GM12878 (cell line): ENCODE measurements around the gene SGMS1. TPM values are rescaled to one million over a fixed set of nuclear protein-coding genes. Genes with fewer than 3 reads are reported as not detected.

Experiments used
- ATAC-seq: fragments of 200-7000 bp; cut with Tn5 transposase; 3 replicates; pipeline ENCODE4 v1.9.1; 2020; ENCODE audit warnings: mild to moderate bottlenecking, moderate library complexity
- BruUV-seq: library from RNA; stranded (reverse); fragments of 400-500 nt; replicated peaks from 2 replicates; lab custom pipeline; 2021; lab: Mats Ljungman, UMichigan
- CTCF ChIA-PET: fragments of 300-600 bp; sonication (Branson Sonifier 250); formaldehyde crosslinking; extraction: SDS; loops from one replicate; lab custom pipeline; 2021; ENCODE audit warnings: inconsistent platforms; lab: Yijun Ruan, JAX
- POLR2A ChIA-PET: fragments of 350-600 bp; formaldehyde crosslinking; extraction: SDS; loops from one replicate; lab custom pipeline; 2021; ENCODE audit warnings: inconsistent platforms; lab: Charles Lee
- RAD21 ChIA-PET: fragments of 300-600 bp; sonication (Branson Sonifier 250); formaldehyde crosslinking; loops from one replicate; lab custom pipeline; 2023; ENCODE audit warnings: antibody characterized with exemption; ENCODE audit not compliant: unreplicated experiment; lab: Charles Lee
- SMC1A ChIA-PET: fragments of 300-600 bp; sonication (Branson Sonifier 250); formaldehyde crosslinking; loops from one replicate; lab custom pipeline; 2023; ENCODE audit not compliant: unreplicated experiment, uncharacterized antibody; lab: Charles Lee
- DNase-seq: peaks from one replicate; pipeline ENCODE4 v3.0.0-alpha.2; 2011; ENCODE audit warnings: low read depth, low spot score
- FAIRE-seq: peaks from 3 replicates; lab custom pipeline; 2011; peaks lifted over from hg19 to GRCh38; lab: Jason Lieb, UNC
- H2AFZ ChIP-seq: 2 replicates; pipeline ENCODE4 v1.6.0; 2011; ENCODE audit warnings: low read depth, low read length, control low read depth; ENCODE audit not compliant: control insufficient read depth
- H3K27ac ChIP-seq: 2 replicates; pipeline ENCODE4 v1.5.1; 2011; ENCODE audit warnings: control low read depth; ENCODE audit not compliant: control insufficient read depth, insufficient read depth
- H3K27me3 ChIP-seq, 2 experiments: replicated peaks in 1 of 2; 2 replicates each; pipeline versions ENCODE4 v1.6.0 to v1.6.1; 2011; ENCODE audit warnings: low read length in 1 of 2; ENCODE audit not compliant: control insufficient read depth in 2 of 2, insufficient read depth in 2 of 2
- H3K36me3 ChIP-seq, 2 experiments: 2 replicates each; pipeline ENCODE4 v1.5.1; 2011; ENCODE audit warnings: low read length in 1 of 2; ENCODE audit not compliant: control insufficient read depth in 2 of 2, insufficient read depth in 2 of 2
- H3K4me1 ChIP-seq: 2 replicates; pipeline ENCODE4 v1.6.1; 2011; ENCODE audit warnings: mild to moderate bottlenecking, low read length, moderate library complexity, mixed read lengths; ENCODE audit not compliant: control insufficient read depth, insufficient read depth
- H3K4me2 ChIP-seq: 2 replicates; pipeline ENCODE4 v1.6.0; 2011; ENCODE audit warnings: control low read depth; ENCODE audit not compliant: control insufficient read depth, insufficient read depth
- H3K4me3 ChIP-seq: fragments of 200-600 bp; sonication (generic); 2 replicates; pipeline ENCODE4 v1.5.1; 2016
- H3K79me2 ChIP-seq: 2 replicates; pipeline ENCODE4 v1.6.0; 2011; ENCODE audit warnings: low read length; ENCODE audit not compliant: control insufficient read depth, insufficient read depth
- H3K9ac ChIP-seq: 2 replicates; pipeline ENCODE4 v1.8.0; 2011; ENCODE audit warnings: low read length, control low read depth, mixed read lengths; ENCODE audit not compliant: control insufficient read depth, insufficient read depth
- H3K9me3 ChIP-seq: replicated peaks from 3 replicates; pipeline ENCODE4 v1.5.1; 2011; ENCODE audit warnings: mild to moderate bottlenecking, low read length; ENCODE audit not compliant: control insufficient read depth, insufficient read depth
- H4K20me1 ChIP-seq: 2 replicates; pipeline ENCODE4 v1.6.0; 2011; ENCODE audit not compliant: control insufficient read depth, insufficient read depth
- FOXM1 ChIP-seq: IDR thresholded peaks from 2 replicates; pipeline ENCODE4 v1.6.1; 2012; ENCODE audit warnings: low read depth, mild to moderate bottlenecking, inconsistent platforms, low read length, moderate library complexity
- NR2C1 ChIP-seq: fragments of 450-650 bp; IDR thresholded peaks from 2 replicates; pipeline ENCODE4 v1.6.1; 2017; ENCODE audit warnings: antibody characterized with exemption, mild to moderate bottlenecking, moderate library complexity
- ZNF687 ChIP-seq: fragments of 450-650 bp; IDR thresholded peaks from 2 replicates; pipeline ENCODE4 v1.6.1; 2017; ENCODE audit warnings: mild to moderate bottlenecking, moderate library complexity
- WGBS: methylation state at CpG from one replicate; pipeline ENCODE4 v1.1.6; 2016; ENCODE audit warnings: low lambda C conversion rate; ENCODE audit not compliant: insufficient replicate concordance, insufficient coverage; ENCODE audit errors: missing lambda C conversion rate; 5-methylcytosine and 5-hydroxymethylcytosine counted together
- in situ Hi-C: fragments of 300-500 bp; cut with MboI; formaldehyde crosslinking; loops from 9 replicates; pipeline ENCODE4 v1.14.3; 2018; ENCODE audit warnings: mixed read lengths
- intact Hi-C: fragments of 100-400 bp; cut with micrococcal nuclease; formaldehyde crosslinking; loops from one replicate; pipeline ENCODE4 v1.14.2; 2022; ENCODE audit not compliant: unreplicated experiment
- polyA plus RNA-seq, 11 experiments: library from polyadenylated mRNA; depleted of rRNA in 4 of 11; unstranded in 6 of 11; stranded (reverse) in 5 of 11; fragments of >200 nt; fragmentation: Nextera tagmentation in 4 of 11; fragmentation: Illumina TruSeq in 1 of 11; extraction: Ambion mirVana in 4 of 11; extraction: Trizol in 1 of 11; gene quantifications; 1 replicate in 1 of 11; 2 replicates in 10 of 11; pipeline versions ENCODE4 v1.2.1 to v1.2.3, GENCODE V29; 2011 to 2016; ENCODE audit warnings: inconsistent platforms in 2 of 11, missing spikeins in 2 of 11, low read depth in 1 of 11
- total RNA-seq, 4 experiments: library from RNA; depleted of rRNA in 3 of 4; stranded (reverse); fragments of >200 nt in 3 of 4; fragmentation: Illumina TruSeq in 1 of 4; extraction: Trizol in 1 of 4; gene quantifications; 2 replicates each; pipeline versions ENCODE4 v1.2.1 to v1.2.3, GENCODE V29; 2013 to 2021

The SGMS1 gene
- total and polyA plus RNA-seq, 10 of the 15 experiments (the other 5 are each of a cell fraction or from before 2014, with no cell fraction given) = 1.4 to 14.5 (median 4.9) TPM

- no peaks in the 10 kb centered on the region; the same call in 1 of the 2 replicates for H3K79me2 ChIP-seq
- ATAC-seq (no peak), DNase-seq (no peak), FAIRE-seq (peak; percentile 49)
- H4K20me1 ChIP-seq = no peaks in the 10 kb centered on the region
- H2AFZ ChIP-seq = no peak overlapping the region
- H3K4me1 ChIP-seq = peaks cover 30% of the 10 kb centered on the region
- ChIA-PET CTCF (interaction anchor here (0.9 to 2.0 kb wide), 4 partner anchors 9 to 82 kb away, joined by 3 to 8 read pairs (median 5); no protein-coding TSS in a partner anchor), POLR2A (interaction anchor here (0.7 to 2.7 kb wide), 7 partner anchors 15 to 191 kb away, joined by 3 to 8 read pairs (median 5); no protein-coding TSS in a partner anchor), SMC1A (interaction anchor here (0.8 to 3.7 kb wide), 16 partner anchors 9 to 191 kb away, joined by 4 to 58 read pairs (median 7); no protein-coding TSS in a partner anchor), RAD21 (interaction anchor here (0.8 to 2.7 kb wide), 8 partner anchors 11 to 82 kb away, joined by 3 to 18 read pairs (median 9); no protein-coding TSS in a partner anchor)
- H3K9ac ChIP-seq = no peak overlapping the region; the same call in 1 of the 2 replicates
- H3K27me3 ChIP-seq = no peaks in the 10 kb centered on the region
- 0 out of 2 replicates have a peak overlapping the region, but pooled peaks have one; percentile 45 for H3K4me3 ChIP-seq
- TF ChIP-seq ZNF687 = no peak
- peak; percentile 13; the same call in 1 of the 2 replicates for TF ChIP-seq NR2C1
- TF ChIP-seq FOXM1 = no peak
- BruUV-seq = no TSS peak
- H3K36me3 ChIP-seq = no peaks in the 10 kb centered on the region; a peak in 1 of 4 replicates
- no peaks in the 10 kb centered on the region for H3K9me3 ChIP-seq
- peak overlapping the region; percentile 80; the same call in 1 of the 2 replicates for H3K27ac ChIP-seq
- WGBS = 61% methylated on average over 4 of the region's 4 CpGs
- peak overlapping the region; percentile 77 for H3K4me2 ChIP-seq
- intact Hi-C loops = loop anchor here (2.0 kb wide), 1 partner anchor 34 kb away; no protein-coding TSS in a partner anchor
- in situ Hi-C loops = loop anchor here (5.0 kb wide), 1 partner anchor 76 kb away; no protein-coding TSS in a partner anchor
Measured at GRCh38 chr10:50431133-50431532, 192.6 kb downstream of the SGMS1 start.
